ACC112 (cell line): Measurements from ENCODE around the gene NLRP10.

Source experiments
- H2AFZ ChIP-seq: fragments of 200-600 bp; sonication (generic); one replicate; pipeline ENCODE4 v1.6.0; 2017; ENCODE audit warnings: antibody characterized with exemption, low read length; ENCODE audit not compliant: unreplicated experiment
- H3K27ac ChIP-seq: fragments of 200-600 bp; sonication (generic); 2 replicates; pipeline ENCODE4 v1.5.1; 2014; ENCODE audit warnings: low read depth, mild to moderate bottlenecking, antibody characterized with exemption, low read length, moderate library complexity
- H3K27me3 ChIP-seq: fragments of 200-600 bp; sonication (generic); 2 replicates; pipeline ENCODE4 v1.6.1; 2014; ENCODE audit warnings: mild to moderate bottlenecking, antibody characterized with exemption, low read length, moderate library complexity, mixed read lengths; ENCODE audit not compliant: insufficient read depth
- H3K36me3 ChIP-seq: fragments of 200-600 bp; sonication (generic); 2 replicates; pipeline ENCODE4 v1.6.1; 2016; ENCODE audit warnings: mild to moderate bottlenecking, antibody characterized with exemption, low read length, moderate library complexity, mixed read lengths; ENCODE audit not compliant: insufficient read depth
- H3K4me1 ChIP-seq: fragments of 200-600 bp; sonication (generic); one replicate; pipeline ENCODE4 v1.6.1; 2016; ENCODE audit warnings: low read length, mixed read lengths; ENCODE audit not compliant: insufficient read depth, unreplicated experiment, control insufficient read depth
- H3K4me3 ChIP-seq: fragments of 200-600 bp; sonication (generic); 2 replicates; pipeline ENCODE4 v1.5.1; 2014; ENCODE audit warnings: mild to moderate bottlenecking, low read depth, low read length
- H3K79me2 ChIP-seq: fragments of 200-600 bp; sonication (generic); one replicate; pipeline ENCODE4 v1.6.0; 2016; ENCODE audit warnings: low read length; ENCODE audit not compliant: control insufficient read depth, unreplicated experiment, insufficient read depth

NLRP10 gene

GRCh38 chr11:7974668-7975067 is 9.4 kb upstream of the NLRP10 start:
- no peak overlapping the region for H3K4me3 ChIP-seq
- no peaks in the 10 kb centered on the region for H3K36me3 ChIP-seq
- H2AFZ ChIP-seq: no peak overlapping the region
- H3K27me3 ChIP-seq: no peaks in the 10 kb centered on the region
- H3K4me1 ChIP-seq: peaks cover 28% of the 10 kb centered on the region
- no peaks in the 10 kb centered on the region for H3K79me2 ChIP-seq
- no peak overlapping the region for H3K27ac ChIP-seq

GRCh38 chr11:7973011-7973410 is 7.8 kb upstream of the NLRP10 start:
- Histone ChIP-seq H3K36me3 (no peaks in the 10 kb centered on the region), H2AFZ (no peak overlapping the region), H3K27ac (peak overlapping the region; percentile 35; the same call in 1 of the 2 replicates), H3K4me3 (no peak overlapping the region), H3K27me3 (no peaks in the 10 kb centered on the region), H3K79me2 (no peaks in the 10 kb centered on the region), H3K4me1 (peaks cover 22% of the 10 kb centered on the region)

GRCh38 chr11:7971846-7972245 is 6.6 kb upstream of the NLRP10 start:
- Histone ChIP-seq H2AFZ (no peak overlapping the region), H3K79me2 (no peaks in the 10 kb centered on the region), H3K27ac (no peak overlapping the region), H3K4me1 (peaks cover 11% of the 10 kb centered on the region), H3K36me3 (no peaks in the 10 kb centered on the region), H3K27me3 (no peaks in the 10 kb centered on the region), H3K4me3 (no peak overlapping the region)

- Histone ChIP-seq H3K4me1 (peaks cover 12% of the 10 kb centered on the region), H3K27ac (no peak overlapping the region), H3K79me2 (no peaks in the 10 kb centered on the region), H3K4me3 (no peak overlapping the region), H2AFZ (no peak overlapping the region), H3K27me3 (no peaks in the 10 kb centered on the region), H3K36me3 (no peaks in the 10 kb centered on the region)
Measured at GRCh38 chr11:7969756-7970646, 4.8 kb upstream of the NLRP10 start.

GRCh38 chr11:7968686-7969085 is 3.4 kb upstream of the NLRP10 start:
- H3K36me3 ChIP-seq: no peaks in the 10 kb centered on the region
- no peaks in the 10 kb centered on the region for H3K27me3 ChIP-seq
- peaks cover 19% of the 10 kb centered on the region for H3K4me1 ChIP-seq
- no peak overlapping the region for H2AFZ ChIP-seq
- H3K79me2 ChIP-seq: no peaks in the 10 kb centered on the region
- no peak overlapping the region for H3K27ac ChIP-seq
- H3K4me3 ChIP-seq: no peak overlapping the region

- H3K79me2 ChIP-seq: no peaks in the 10 kb centered on the region
- H3K4me3 ChIP-seq: no peak overlapping the region
- no peaks in the 10 kb centered on the region for H3K36me3 ChIP-seq
- peaks cover 19% of the 10 kb centered on the region for H3K4me1 ChIP-seq
- H3K27me3 ChIP-seq: no peaks in the 10 kb centered on the region
- no peak overlapping the region for H3K27ac ChIP-seq
- peak overlapping the region; percentile 23 for H2AFZ ChIP-seq
Measured at GRCh38 chr11:7967826-7968225, 2.6 kb upstream of the NLRP10 start.

GRCh38 chr11:7967097-7967496 is 1.9 kb upstream of the NLRP10 start:
- no peaks in the 10 kb centered on the region for H3K79me2 ChIP-seq
- no peak overlapping the region for H2AFZ ChIP-seq
- H3K36me3 ChIP-seq: no peaks in the 10 kb centered on the region
- no peaks in the 10 kb centered on the region for H3K27me3 ChIP-seq
- H3K4me3 ChIP-seq: no peak overlapping the region
- no peak overlapping the region for H3K27ac ChIP-seq
- peaks cover 19% of the 10 kb centered on the region for H3K4me1 ChIP-seq

- Histone ChIP-seq H3K27ac (peak overlapping the region; percentile 87), H3K27me3 (no peaks in the 10 kb centered on the region), H3K36me3 (no peaks in the 10 kb centered on the region), H3K4me1 (peaks cover 19% of the 10 kb centered on the region), H3K79me2 (no peaks in the 10 kb centered on the region), H2AFZ (peak overlapping the region; percentile 53), H3K4me3 (peak overlapping the region; percentile 50)
Measured at GRCh38 chr11:7964873-7965272, 374 bp downstream of the NLRP10 start.

- H3K79me2 ChIP-seq: no peaks in the 10 kb centered on the region
- peaks cover 19% of the 10 kb centered on the region for H3K4me1 ChIP-seq
- peak overlapping the region; percentile 87 for H3K27ac ChIP-seq
- H3K4me3 ChIP-seq: no peak overlapping the region
- H2AFZ ChIP-seq: peak overlapping the region; percentile 53
- no peaks in the 10 kb centered on the region for H3K27me3 ChIP-seq
- no peaks in the 10 kb centered on the region for H3K36me3 ChIP-seq
Measured at GRCh38 chr11:7964261-7964660, 986 bp downstream of the NLRP10 start.

GRCh38 chr11:7955191-7955590 is 10.1 kb downstream of the NLRP10 start:
- Histone ChIP-seq H3K79me2 (no peaks in the 10 kb centered on the region), H3K27me3 (no peaks in the 10 kb centered on the region), H3K27ac (no peak overlapping the region), H3K4me3 (no peak overlapping the region), H2AFZ (no peak overlapping the region), H3K4me1 (peaks cover 2% of the 10 kb centered on the region), H3K36me3 (no peaks in the 10 kb centered on the region)

GRCh38 chr11:7949934-7950333 is 15.3 kb downstream of the NLRP10 start:
- no peak overlapping the region for H3K4me3 ChIP-seq

More at GRCh38 chr11:7949934-7950333, 15.3 kb downstream of the NLRP10 start:
- H3K27me3 ChIP-seq: peaks cover 9% of the 10 kb centered on the region; the same call in 1 of the 2 replicates
- H3K79me2 ChIP-seq: no peaks in the 10 kb centered on the region
- no peaks in the 10 kb centered on the region for H3K36me3 ChIP-seq
- no peak overlapping the region for H2AFZ ChIP-seq
- no peak overlapping the region for H3K27ac ChIP-seq
- peaks cover 9% of the 10 kb centered on the region for H3K4me1 ChIP-seq
